GM19043 (cell line): ENCODE data around the gene HTRA1.

Source experiments
- ATAC-seq: cut with Tn5 transposase; IDR thresholded peaks from one replicate; pipeline ENCODE4 v1.9.1; 2021; ENCODE audit warnings: low read depth; ENCODE audit not compliant: unreplicated experiment

Gene HTRA1

GRCh38 chr10:122493761-122494160 is 32.4 kb downstream of the HTRA1 start:
- ATAC-seq = no peak

- no peak for ATAC-seq
These were observed 32.9 kb downstream of the HTRA1 start for GRCh38 chr10:122494173-122494820.

GRCh38 chr10:122494833-122495232 is 33.5 kb downstream of the HTRA1 start:
- ATAC-seq = no peak

GRCh38 chr10:122495406-122496340 is 34.3 kb downstream of the HTRA1 start:
- no peak for ATAC-seq

GRCh38 chr10:122497241-122497640 is 35.9 kb downstream of the HTRA1 start:
- no peak for ATAC-seq

- no peak for ATAC-seq
These were observed 37.2 kb downstream of the HTRA1 start for GRCh38 chr10:122498521-122498920.

GRCh38 chr10:122499012-122499411 is 37.7 kb downstream of the HTRA1 start:
- no peak for ATAC-seq

- ATAC-seq = no peak
These were observed 38.2 kb downstream of the HTRA1 start for GRCh38 chr10:122499491-122499941.

GRCh38 chr10:122500194-122500593 is 38.8 kb downstream of the HTRA1 start:
- no peak for ATAC-seq

- no peak for ATAC-seq
These were observed 39.4 kb downstream of the HTRA1 start for GRCh38 chr10:122500726-122501125.

GRCh38 chr10:122503012-122503411 is 41.7 kb downstream of the HTRA1 start:
- no peak for ATAC-seq

GRCh38 chr10:122503886-122504609 is 42.7 kb downstream of the HTRA1 start:
- no peak for ATAC-seq

- no peak for ATAC-seq
These were observed 43.2 kb downstream of the HTRA1 start for GRCh38 chr10:122504610-122504950.

- ATAC-seq = no peak
These were observed 43.7 kb downstream of the HTRA1 start for GRCh38 chr10:122505011-122505410.

- no peak for ATAC-seq
These were observed 44.7 kb downstream of the HTRA1 start for GRCh38 chr10:122505885-122506645.

GRCh38 chr10:122507616-122508015 is 46.3 kb downstream of the HTRA1 start:
- no peak for ATAC-seq

- ATAC-seq = no peak
These were observed 46.7 kb downstream of the HTRA1 start for GRCh38 chr10:122508021-122508420.

GRCh38 chr10:122509323-122509722 is 48.0 kb downstream of the HTRA1 start:
- no peak for ATAC-seq

- ATAC-seq = no peak
These were observed 49.0 kb downstream of the HTRA1 start for GRCh38 chr10:122510326-122510725.

GRCh38 chr10:122510736-122511135 is 49.4 kb downstream of the HTRA1 start:
- ATAC-seq = no peak
